Lung (tissue), 12 donors: ENCODE results near the gene UIMC1. TPM values are rescaled to one million over a fixed set of nuclear protein-coding genes. Genes with fewer than 3 reads are reported as not detected.

Experiments
- ATAC-seq: fragments of 200-7000 bp; cut with Tn5 transposase; one replicate; pipeline ENCODE4 v1.9.1; 2020; ENCODE audit warnings: moderate number of reproducible peaks; ENCODE audit not compliant: insufficient read depth, low FRiP score
- DNase-seq, 3 donors: peaks; one replicate each; pipeline ENCODE4 v3.0.0-alpha.2; 2013 to 2017
- H3K27ac ChIP-seq, 2 donors: one replicate each; pipeline ENCODE4 v1.5.1; 2013; ENCODE audit warnings: mild to moderate bottlenecking in 2 of 2, moderate library complexity in 2 of 2, control low read depth in 1 of 2, inconsistent platforms in 1 of 2, low read depth in 1 of 2, low read length in 1 of 2
- H3K27me3 ChIP-seq, 3 donors: one replicate each; pipeline ENCODE4 v1.5.1; 2013; ENCODE audit warnings: low read length in 2 of 3; ENCODE audit not compliant: control insufficient read depth in 3 of 3, insufficient read depth in 3 of 3
- H3K36me3 ChIP-seq, 4 donors: one replicate each; pipeline ENCODE4 v1.5.1; 2013; ENCODE audit warnings: low read length in 4 of 4, mild to moderate bottlenecking in 1 of 4, moderate library complexity in 1 of 4; ENCODE audit not compliant: control insufficient read depth in 4 of 4, insufficient read depth in 4 of 4
- H3K4me1 ChIP-seq, 5 donors: one replicate each; pipeline ENCODE4 v1.5.1; 2013; ENCODE audit warnings: low read length in 5 of 5, mild to moderate bottlenecking in 2 of 5, moderate library complexity in 1 of 5; ENCODE audit not compliant: control insufficient read depth in 5 of 5, insufficient read depth in 5 of 5
- H3K4me3 ChIP-seq: one replicate; pipeline ENCODE4 v1.5.1; 2013; ENCODE audit warnings: mild to moderate bottlenecking, control low read depth, moderate library complexity
- H3K9ac ChIP-seq, 2 donors: one replicate each; pipeline ENCODE4 v1.5.1; 2013; ENCODE audit warnings: low read length in 2 of 2, control low read depth in 1 of 2; ENCODE audit not compliant: insufficient read depth in 1 of 2
- H3K9me3 ChIP-seq, 4 donors: one replicate each; pipeline ENCODE4 v1.5.1; 2013; ENCODE audit warnings: low read length in 3 of 4, mild to moderate bottlenecking in 1 of 4, moderate library complexity in 1 of 4; ENCODE audit not compliant: control insufficient read depth in 4 of 4, insufficient read depth in 3 of 4
- CTCF ChIP-seq: IDR thresholded peaks from 2 replicates; pipeline ENCODE4 v1.5.1; 2012; ENCODE audit warnings: mild to moderate bottlenecking; ENCODE audit errors: control extremely low read depth, extremely low read depth
- WGBS, 2 donors: extraction: QIAGEN DNeasy Blood & Tissue Kit; methylation state at CpG; one replicate each; pipeline ENCODE4 v1.1.7; 2013; 5-methylcytosine and 5-hydroxymethylcytosine counted together
- polyA plus RNA-seq, 2 donors: library from polyadenylated mRNA; stranded (reverse); fragments of 200-250 nt; gene quantifications; one replicate each; pipeline ENCODE4 v1.2.1, GENCODE V29; 2013
- total RNA-seq, 2 donors: library from RNA; depleted of rRNA in 1 of 2; stranded (reverse); fragments of >200 nt in 1 of 2; gene quantifications; one replicate each; pipeline ENCODE4 v1.2.1, GENCODE V29; 2014 to 2021
- donor health status: control.
- donor health status: control.
- donor health status: Bipolar disorder and iron deficiency.
- donor health status: healthy.
- donor health status: DM: yes; HTN: yes; CAD: no.

Gene UIMC1
- total and polyA plus RNA-seq, 4 donors, result 21.6 to 50.8 (median 27.9) TPM

DNA sequence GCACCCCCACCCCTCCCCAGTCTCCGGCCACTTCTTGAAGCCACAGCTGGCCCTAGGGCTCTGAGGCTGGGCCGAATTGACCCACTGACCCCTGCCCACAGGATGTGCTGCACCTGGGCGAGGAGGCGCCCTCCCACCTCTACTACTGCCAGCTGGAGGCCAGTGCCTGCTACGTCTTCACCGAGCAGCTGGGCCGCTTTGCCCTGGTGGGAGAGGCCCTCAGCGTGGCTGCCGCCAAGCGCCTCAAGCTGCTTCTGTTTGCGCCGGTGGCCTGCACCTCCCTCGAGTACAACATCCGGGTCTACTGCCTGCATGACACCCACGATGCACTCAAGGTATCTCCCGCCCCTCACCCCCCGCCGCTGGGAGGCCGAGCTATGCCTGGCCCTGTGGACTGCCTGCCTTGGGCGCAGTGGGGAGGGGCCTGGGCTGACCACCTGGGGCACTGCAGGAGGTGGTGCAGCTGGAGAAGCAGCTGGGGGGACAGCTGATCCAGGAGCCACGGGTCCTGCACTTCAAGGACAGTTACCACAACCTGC lies 128.7 kb downstream of the UIMC1 start:
- Histone ChIP-seq H3K4me1 (peaks cover 0 to 4% (median 0%) of the 10 kb centered on the region in 5 donors), H3K4me3 (no peak overlapping the region), H3K27ac (no peak overlapping the region), H3K27me3 (peaks cover 5 to 24% (median 7%) of the 10 kb centered on the region in 3 donors), H3K9me3 (peaks cover 0 to 2% (median 0%) of the 10 kb centered on the region in 4 donors), H3K36me3 (no peaks in the 10 kb centered on the region), H3K9ac (no peak overlapping the region)
- ATAC-seq (no peak), DNase-seq (no peak)
- WGBS, 2 donors, result 71 to 88% methylated on average over 20 to 21 of the region's 21 CpGs
- TF ChIP-seq CTCF, result no peak

GRCh38 chr5:176876506-176877431 lies 129.8 kb downstream of the UIMC1 start:
- no peak for TF ChIP-seq CTCF
- 66 to 77% methylated on average over 24 of the region's 24 CpGs for WGBS, 2 donors
- no peak for DNase-seq
- no peak for ATAC-seq
- Histone ChIP-seq H3K9ac (no peak overlapping the region), H3K4me3 (no peak overlapping the region), H3K27ac (no peak overlapping the region), H3K9me3 (peaks cover 0 to 2% (median 0%) of the 10 kb centered on the region in 4 donors), H3K36me3 (no peaks in the 10 kb centered on the region), H3K27me3 (peaks cover 5 to 24% (median 7%) of the 10 kb centered on the region in 3 donors), H3K4me1 (peaks cover 0 to 4% (median 0%) of the 10 kb centered on the region in 5 donors)

GRCh38 chr5:176875783-176876505 lies 130.6 kb downstream of the UIMC1 start:
- no peaks in the 10 kb centered on the region for H3K36me3 ChIP-seq
- H3K9me3 ChIP-seq, result peaks cover 0 to 2% (median 0%) of the 10 kb centered on the region in 4 donors
- H3K27ac ChIP-seq, result no peak overlapping the region
- no peak overlapping the region for H3K9ac ChIP-seq
- no peak for ATAC-seq
- peaks cover 5 to 24% (median 7%) of the 10 kb centered on the region in 3 donors for H3K27me3 ChIP-seq
- DNase-seq, result no peak
- 15 to 18% methylated on average over 27 of the region's 27 CpGs for WGBS, 2 donors
- H3K4me1 ChIP-seq, result peaks cover 0 to 4% (median 0%) of the 10 kb centered on the region in 5 donors
- no peak for TF ChIP-seq CTCF
- no peak overlapping the region for H3K4me3 ChIP-seq
